ENCODE data around the gene STK17A. TPM values are rescaled to one million over a fixed set of nuclear protein-coding genes. Genes with fewer than 3 reads are reported as not detected.
"Not testable (repeated sequence)": the region's sequence is repeated elsewhere in the genome, so short reads cannot be mapped to it uniquely, and the experiment has no call there.

STK17A gene
- total RNA-seq, 1 donor from 2014 or later: 28.6 TPM

- peaks cover 6% of the 10 kb centered on the region for H3K4me1 Mint-ChIP-seq (ENCODE audit: unreplicated experiment)
- H3K4me3 Mint-ChIP-seq (ENCODE audit: unreplicated experiment): peak overlapping the region; percentile 8
Measured at GRCh38 chr7:43590862-43591557, 8.1 kb downstream of the STK17A start.

GRCh38 chr7:43591558-43592180, 8.8 kb downstream of the STK17A start:
- Mint-ChIP-seq H3K27ac (ENCODE audit: unreplicated experiment) (peak overlapping the region; percentile 25), H3K27me3 (ENCODE audit: unreplicated experiment) (no peaks in the 10 kb centered on the region), H3K4me1 (ENCODE audit: unreplicated experiment) (peaks cover 3% of the 10 kb centered on the region)

More at GRCh38 chr7:43590862-43591557, 8.1 kb downstream of the STK17A start:
- TF ChIP-seq, protein P1, sequence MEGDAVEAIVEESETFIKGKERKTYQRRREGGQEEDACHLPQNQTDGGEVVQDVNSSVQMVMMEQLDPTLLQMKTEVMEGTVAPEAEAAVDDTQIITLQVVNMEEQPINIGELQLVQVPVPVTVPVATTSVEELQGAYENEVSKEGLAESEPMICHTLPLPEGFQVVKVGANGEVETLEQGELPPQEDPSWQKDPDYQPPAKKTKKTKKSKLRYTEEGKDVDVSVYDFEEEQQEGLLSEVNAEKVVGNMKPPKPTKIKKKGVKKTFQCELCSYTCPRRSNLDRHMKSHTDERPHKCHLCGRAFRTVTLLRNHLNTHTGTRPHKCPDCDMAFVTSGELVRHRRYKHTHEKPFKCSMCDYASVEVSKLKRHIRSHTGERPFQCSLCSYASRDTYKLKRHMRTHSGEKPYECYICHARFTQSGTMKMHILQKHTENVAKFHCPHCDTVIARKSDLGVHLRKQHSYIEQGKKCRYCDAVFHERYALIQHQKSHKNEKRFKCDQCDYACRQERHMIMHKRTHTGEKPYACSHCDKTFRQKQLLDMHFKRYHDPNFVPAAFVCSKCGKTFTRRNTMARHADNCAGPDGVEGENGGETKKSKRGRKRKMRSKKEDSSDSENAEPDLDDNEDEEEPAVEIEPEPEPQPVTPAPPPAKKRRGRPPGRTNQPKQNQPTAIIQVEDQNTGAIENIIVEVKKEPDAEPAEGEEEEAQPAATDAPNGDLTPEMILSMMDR (IDR thresholded peaks at IDR 0.05; ENCODE audit: unreplicated experiment): no peak
- no peak for DNase-seq (ENCODE audit: low spot score)
- no peaks in the 10 kb centered on the region for H3K9me3 Mint-ChIP-seq (ENCODE audit: unreplicated experiment)
- H3K36me3 Mint-ChIP-seq (ENCODE audit: low read depth, unreplicated experiment): no peaks in the 10 kb centered on the region
- H3K27me3 Mint-ChIP-seq (ENCODE audit: unreplicated experiment): no peaks in the 10 kb centered on the region
- peak overlapping the region; percentile 25 for H3K27ac Mint-ChIP-seq (ENCODE audit: unreplicated experiment)

DNA sequence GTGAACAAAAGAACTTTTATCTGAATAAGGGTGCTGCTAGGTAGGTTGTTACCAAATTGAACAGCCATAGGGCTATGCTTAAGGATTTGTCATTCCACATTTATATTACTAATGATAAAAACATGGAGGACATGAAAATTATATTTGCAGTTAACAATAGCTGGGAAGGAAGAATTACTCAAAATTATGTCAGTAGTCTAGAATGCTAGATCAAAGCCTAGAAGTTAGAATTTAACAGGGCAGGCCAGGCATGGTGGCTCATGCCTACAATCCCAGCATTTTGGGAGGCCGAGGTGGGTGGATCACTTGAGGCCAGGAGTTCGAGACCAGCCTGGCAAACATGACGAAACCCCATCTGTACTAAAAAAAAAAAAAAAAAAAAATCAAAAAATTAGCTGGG, 9.4 kb downstream of the STK17A start:
- Mint-ChIP-seq H3K36me3 (ENCODE audit: low read depth, unreplicated experiment) (peaks cover 3% of the 10 kb centered on the region), H3K27ac (ENCODE audit: unreplicated experiment) (no peak overlapping the region), H3K4me1 (ENCODE audit: unreplicated experiment) (peaks cover 3% of the 10 kb centered on the region), H3K9me3 (ENCODE audit: unreplicated experiment) (no peaks in the 10 kb centered on the region), H3K4me3 (ENCODE audit: unreplicated experiment) (no peak overlapping the region), H3K27me3 (ENCODE audit: unreplicated experiment) (no peaks in the 10 kb centered on the region)
- DNase-seq (ENCODE audit: low spot score): no peak
- TF ChIP-seq, protein P1 (IDR thresholded peaks at IDR 0.05; ENCODE audit: unreplicated experiment): no peak

More at GRCh38 chr7:43591558-43592180, 8.8 kb downstream of the STK17A start:
- H3K9me3 Mint-ChIP-seq (ENCODE audit: unreplicated experiment): no peaks in the 10 kb centered on the region
- no peaks in the 10 kb centered on the region for H3K36me3 Mint-ChIP-seq (ENCODE audit: low read depth, unreplicated experiment)
- TF ChIP-seq, protein P1 (IDR thresholded peaks at IDR 0.05; ENCODE audit: unreplicated experiment): no peak
- no peak for DNase-seq (ENCODE audit: low spot score)
- H3K4me3 Mint-ChIP-seq (ENCODE audit: unreplicated experiment): peak overlapping the region; percentile 8

DNA sequence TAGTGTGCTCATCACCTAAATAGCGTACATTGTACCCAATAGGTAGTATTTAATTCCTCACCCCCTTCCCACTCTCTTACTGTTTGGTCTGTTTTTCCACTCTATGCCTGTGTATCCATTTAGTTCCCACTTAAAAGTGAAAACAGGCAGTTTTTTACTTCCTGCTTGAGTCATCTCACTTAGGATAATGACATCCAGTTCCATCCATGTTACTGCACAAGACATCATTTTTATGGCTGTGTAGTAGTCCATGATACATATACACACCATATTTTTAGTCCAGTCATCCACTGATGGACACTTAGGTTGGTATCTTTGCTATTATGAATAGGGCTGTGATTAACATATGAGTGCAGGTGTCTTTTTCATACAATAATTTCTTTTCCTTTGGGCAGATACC, 10.1 kb downstream of the STK17A start:
- Mint-ChIP-seq H3K36me3 (ENCODE audit: low read depth, unreplicated experiment) (peaks cover 3% of the 10 kb centered on the region), H3K9me3 (ENCODE audit: unreplicated experiment) (no peaks in the 10 kb centered on the region), H3K27ac (ENCODE audit: unreplicated experiment) (no peak overlapping the region), H3K27me3 (ENCODE audit: unreplicated experiment) (no peaks in the 10 kb centered on the region), H3K4me3 (ENCODE audit: unreplicated experiment) (no peak overlapping the region), H3K4me1 (ENCODE audit: unreplicated experiment) (peaks cover 3% of the 10 kb centered on the region)
- TF ChIP-seq, protein P1 (IDR thresholded peaks at IDR 0.05; ENCODE audit: unreplicated experiment): no peak
- DNase-seq (ENCODE audit: low spot score): no peak

- Mint-ChIP-seq H3K4me1 (ENCODE audit: unreplicated experiment) (peaks cover 3% of the 10 kb centered on the region), H3K9me3 (ENCODE audit: unreplicated experiment) (no peaks in the 10 kb centered on the region), H3K27me3 (ENCODE audit: unreplicated experiment) (no peaks in the 10 kb centered on the region), H3K27ac (ENCODE audit: unreplicated experiment) (no peak overlapping the region), H3K4me3 (ENCODE audit: unreplicated experiment) (no peak overlapping the region), H3K36me3 (ENCODE audit: low read depth, unreplicated experiment) (peaks cover 3% of the 10 kb centered on the region)
- TF ChIP-seq, protein P1 (IDR thresholded peaks at IDR 0.05; ENCODE audit: unreplicated experiment): no peak
- DNase-seq (ENCODE audit: low spot score): no peak
Measured at GRCh38 chr7:43594020-43594419, 11.1 kb downstream of the STK17A start.

GRCh38 chr7:43596426-43596825, 13.5 kb downstream of the STK17A start:
- H3K4me3 Mint-ChIP-seq (ENCODE audit: unreplicated experiment); H3K9me3 Mint-ChIP-seq (ENCODE audit: unreplicated experiment); H3K27me3 Mint-ChIP-seq (ENCODE audit: unreplicated experiment); H3K27ac Mint-ChIP-seq (ENCODE audit: unreplicated experiment); H3K36me3 Mint-ChIP-seq (ENCODE audit: low read depth, unreplicated experiment); DNase-seq (ENCODE audit: low spot score); H3K4me1 Mint-ChIP-seq (ENCODE audit: unreplicated experiment): not testable (repeated sequence)

Data from endothelial cell (in vitro differentiated cells).